PC-9 (cell line): ENCODE results near the gene RPGRIP1. TPM values are rescaled to one million over a fixed set of nuclear protein-coding genes. Genes with fewer than 3 reads are reported as not detected.

Source experiments
- BruUV-seq: library from RNA; stranded (reverse); fragments of 400-500 nt; replicated peaks from 2 replicates; lab custom pipeline; 2021; lab: Mats Ljungman, UMichigan
- CTCF ChIA-PET: fragments of 300-600 bp; sonication (Branson Sonifier 250); formaldehyde crosslinking; loops from one replicate; lab custom pipeline; 2022; ENCODE audit warnings: antibody characterized with exemption; lab: Charles Lee
- POLR2A ChIA-PET: fragments of 300-600 bp; sonication (Branson Sonifier 250); formaldehyde crosslinking; loops from one replicate; lab custom pipeline; 2022; ENCODE audit warnings: antibody characterized with exemption; ENCODE audit not compliant: unreplicated experiment; lab: Charles Lee
- DNase-seq, 2 experiments: peaks; one replicate each; pipeline versions ENCODE4 v3.0.0 to v3.0.0-alpha.2; 2015 to 2022; ENCODE audit warnings: mixed read lengths in 1 of 2
- H2AFZ ChIP-seq: fragments of 200-600 bp; sonication (generic); 2 replicates; pipeline ENCODE4 v1.8.1; 2017; ENCODE audit warnings: antibody characterized with exemption
- H3F3A ChIP-seq: fragments of 200-600 bp; sonication (generic); 2 replicates; pipeline ENCODE4 v1.8.1; 2017; ENCODE audit warnings: antibody characterized with exemption, mild to moderate bottlenecking, low read depth; ENCODE audit not compliant: insufficient read depth
- H3K27ac ChIP-seq: fragments of 200-600 bp; sonication (generic); 2 replicates; pipeline ENCODE4 v1.6.1; 2016; ENCODE audit warnings: mixed run types
- H3K27me3 ChIP-seq: fragments of 200-600 bp; sonication (generic); 2 replicates; pipeline ENCODE4 v1.6.1; 2016; ENCODE audit warnings: low read depth, mixed run types; ENCODE audit not compliant: insufficient read depth
- H3K36me3 ChIP-seq: fragments of 200-600 bp; sonication (generic); 2 replicates; pipeline ENCODE4 v1.6.1; 2016; ENCODE audit warnings: low read depth, mixed run types
- H3K4me1 ChIP-seq: fragments of 200-600 bp; sonication (generic); replicated peaks from 2 replicates; pipeline ENCODE4 v1.6.1; 2016; ENCODE audit warnings: mixed run types; ENCODE audit not compliant: insufficient read depth
- H3K4me2 ChIP-seq: fragments of 200-600 bp; sonication (generic); 2 replicates; pipeline ENCODE4 v1.6.1; 2017; ENCODE audit warnings: mixed run types
- H3K4me3 ChIP-seq: fragments of 200-600 bp; sonication (generic); 2 replicates; pipeline ENCODE4 v1.6.1; 2016; ENCODE audit warnings: mixed run types
- H3K79me2 ChIP-seq: fragments of 200-600 bp; sonication (generic); 2 replicates; pipeline ENCODE4 v1.6.1; 2017; ENCODE audit warnings: low read depth, mixed run types
- H3K9me2 ChIP-seq: fragments of 200-600 bp; sonication (generic); 2 replicates; pipeline ENCODE4 v1.8.1; 2017; ENCODE audit warnings: mild to moderate bottlenecking; ENCODE audit not compliant: insufficient read depth
- H3K9me3 ChIP-seq: fragments of 200-600 bp; sonication (generic); 2 replicates; pipeline ENCODE4 v1.8.1; 2016; ENCODE audit warnings: low read depth; ENCODE audit not compliant: insufficient read depth
- H4K20me1 ChIP-seq: fragments of 200-600 bp; sonication (generic); 2 replicates; pipeline ENCODE4 v1.8.1; 2017; ENCODE audit not compliant: insufficient read depth
- CTCF ChIP-seq: fragments of 200-600 bp; sonication (generic); conservative IDR thresholded peaks from 2 replicates; pipeline ENCODE4 v1.6.1; 2017; ENCODE audit warnings: mixed run types, antibody characterized with exemption, mild to moderate bottlenecking, moderate library complexity
- EZH2 ChIP-seq: fragments of 200-600 bp; sonication (generic); IDR thresholded peaks from 2 replicates; pipeline ENCODE4 v1.8.0; 2017; ENCODE audit warnings: antibody characterized with exemption, low read depth
- intact Hi-C: fragments of 100-400 bp; cut with micrococcal nuclease; formaldehyde crosslinking; loops from one replicate; pipeline ENCODE4 v1.10.0; 2022; ENCODE audit not compliant: unreplicated experiment
- total RNA-seq: library from RNA; stranded (reverse); gene quantifications from 2 replicates; pipeline ENCODE4 v1.2.3, GENCODE V29; 2021

RPGRIP1 gene
- total RNA-seq, 1 experiment from 2014 or later = 2.1 TPM

- DNase-seq = no peak
- H3K9me2 ChIP-seq = no peaks in the 10 kb centered on the region
- no peaks in the 10 kb centered on the region for H3K4me1 ChIP-seq
- intact Hi-C loops = no loop called here
- no TSS peak for BruUV-seq
- H3K4me2 ChIP-seq = no peak overlapping the region
- CTCF ChIA-PET = no interaction called here
- no peak overlapping the region for H2AFZ ChIP-seq
- no peaks in the 10 kb centered on the region for H3K9me3 ChIP-seq
- H3K27ac ChIP-seq = peak overlapping the region; percentile 20; the same call in 1 of the 2 replicates
- TF ChIP-seq EZH2 (no peak), CTCF (no peak)
- H3K27me3 ChIP-seq = no peaks in the 10 kb centered on the region
- POLR2A ChIA-PET = no interaction called here
- no peak overlapping the region for H3K4me3 ChIP-seq
- peaks cover 88% of the 10 kb centered on the region for H3K36me3 ChIP-seq
- H3F3A ChIP-seq = peaks cover 99% of the 10 kb centered on the region
- H3K79me2 ChIP-seq = peaks cover 100% of the 10 kb centered on the region
- peaks cover 100% of the 10 kb centered on the region for H4K20me1 ChIP-seq
Observed at GRCh38 chr14:21234112-21234511, 45.8 kb upstream of the RPGRIP1 start.

- Histone ChIP-seq H3K79me2 (peaks cover 100% of the 10 kb centered on the region), H3K4me1 (no peaks in the 10 kb centered on the region), H3K4me2 (no peak overlapping the region), H3K4me3 (no peak overlapping the region), H2AFZ (no peak overlapping the region), H3K27ac (peak overlapping the region; percentile 13; the same call in 1 of the 2 replicates), H3K9me2 (no peaks in the 10 kb centered on the region), H3K9me3 (no peaks in the 10 kb centered on the region), H3F3A (peaks cover 99% of the 10 kb centered on the region), H3K36me3 (peaks cover 78% of the 10 kb centered on the region), H3K27me3 (no peaks in the 10 kb centered on the region), H4K20me1 (peaks cover 100% of the 10 kb centered on the region)
- TF ChIP-seq EZH2 (no peak), CTCF (no peak)
- BruUV-seq = no TSS peak
- intact Hi-C loops = no loop called here
- POLR2A ChIA-PET = no interaction called here
- CTCF ChIA-PET = no interaction called here
- no peak for DNase-seq
Observed at GRCh38 chr14:21236948-21237797, 42.7 kb upstream of the RPGRIP1 start.

DNA sequence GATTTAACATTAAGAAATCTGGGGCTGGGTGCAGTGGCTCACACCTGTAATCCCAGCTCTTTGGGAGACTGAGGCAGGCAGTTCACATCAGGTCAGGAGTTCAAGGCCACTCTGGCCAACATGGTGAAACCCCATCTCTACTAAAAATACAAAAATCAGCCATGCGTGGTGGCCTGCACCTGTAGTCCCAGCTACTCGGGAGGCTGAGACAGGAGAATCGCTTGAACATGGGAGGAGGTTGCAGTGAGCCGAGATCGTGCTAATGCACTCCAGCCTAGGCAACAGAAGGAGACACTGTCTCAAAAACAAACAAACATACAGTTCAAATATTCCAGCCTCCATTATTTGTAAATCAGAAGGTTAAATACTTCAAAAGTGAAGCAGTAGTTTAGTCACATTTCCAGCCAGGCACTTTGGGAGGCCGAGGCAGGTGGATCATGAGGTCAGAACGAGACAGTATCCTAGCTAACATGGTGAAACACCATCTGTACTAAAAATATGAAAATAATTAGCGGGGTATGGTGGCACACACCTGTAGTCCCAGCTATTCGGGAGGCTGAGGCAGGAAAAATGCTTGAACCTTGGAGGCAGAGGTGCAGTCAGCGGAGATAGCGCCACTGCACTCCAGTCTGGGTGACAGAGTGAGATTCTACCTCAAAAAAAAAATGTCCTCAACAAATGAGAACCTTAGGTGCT, 40.9 kb upstream of the RPGRIP1 start:
- BruUV-seq = no TSS peak
- peaks cover 100% of the 10 kb centered on the region for H4K20me1 ChIP-seq
- intact Hi-C loops = no loop called here

More for the DNA sequence above, 40.9 kb upstream of the RPGRIP1 start:
- Histone ChIP-seq H3K27me3 (no peaks in the 10 kb centered on the region), H3K9me3 (no peaks in the 10 kb centered on the region), H3K4me2 (no peak overlapping the region), H3K36me3 (peaks cover 75% of the 10 kb centered on the region), H2AFZ (no peak overlapping the region), H3K4me3 (no peak overlapping the region), H3K9me2 (no peaks in the 10 kb centered on the region), H3K27ac (no peak overlapping the region), H3K79me2 (peaks cover 100% of the 10 kb centered on the region), H3F3A (peaks cover 100% of the 10 kb centered on the region), H3K4me1 (no peaks in the 10 kb centered on the region)
- TF ChIP-seq CTCF (no peak), EZH2 (no peak)
- ChIA-PET POLR2A (no interaction called here), CTCF (no interaction called here)
- no peak for DNase-seq
